Sigmoid colon (tissue), 4 donors: ENCODE measurements around the gene GP5.

ENCODE experiments used
- EP300 ChIP-seq, 4 donors: sonication (generic); formaldehyde crosslinking; IDR thresholded peaks; one replicate each; pipeline ENCODE4 v1.6.1; 2017; ENCODE audit warnings: antibody characterized with exemption in 4 of 4
- TF ChIP-seq, protein P1 (sequence below), 4 experiments: fragments of 450-650 bp in 3 of 4; fragments of 200-600 bp in 1 of 4; IDR thresholded peaks; one replicate each; pipeline ENCODE4 v1.5.1; 2016 to 2019; ENCODE audit warnings: antibody characterized with exemption in 4 of 4, mild to moderate bottlenecking in 3 of 4, moderate library complexity in 2 of 4

DNA sequence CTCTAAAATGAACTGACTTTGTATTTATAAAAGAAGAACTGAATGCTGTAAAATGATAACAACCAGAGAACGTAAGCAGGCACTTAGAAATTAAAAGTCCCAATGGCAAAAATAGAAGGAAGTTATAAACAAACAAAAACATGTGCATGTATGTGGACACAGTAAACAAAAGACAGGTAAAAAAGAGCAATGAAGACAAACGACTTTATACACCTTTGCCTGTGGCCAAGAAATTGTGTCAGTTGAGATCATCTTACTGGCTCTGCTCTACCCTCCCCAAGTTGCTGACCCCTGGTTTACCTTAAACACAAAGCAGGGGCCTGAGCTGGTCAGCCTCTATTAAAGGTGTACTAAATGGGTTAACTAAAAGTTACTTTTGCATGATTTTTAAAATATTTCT is 41.7 kb upstream of the GP5 start:
- TF ChIP-seq, protein P1, sequence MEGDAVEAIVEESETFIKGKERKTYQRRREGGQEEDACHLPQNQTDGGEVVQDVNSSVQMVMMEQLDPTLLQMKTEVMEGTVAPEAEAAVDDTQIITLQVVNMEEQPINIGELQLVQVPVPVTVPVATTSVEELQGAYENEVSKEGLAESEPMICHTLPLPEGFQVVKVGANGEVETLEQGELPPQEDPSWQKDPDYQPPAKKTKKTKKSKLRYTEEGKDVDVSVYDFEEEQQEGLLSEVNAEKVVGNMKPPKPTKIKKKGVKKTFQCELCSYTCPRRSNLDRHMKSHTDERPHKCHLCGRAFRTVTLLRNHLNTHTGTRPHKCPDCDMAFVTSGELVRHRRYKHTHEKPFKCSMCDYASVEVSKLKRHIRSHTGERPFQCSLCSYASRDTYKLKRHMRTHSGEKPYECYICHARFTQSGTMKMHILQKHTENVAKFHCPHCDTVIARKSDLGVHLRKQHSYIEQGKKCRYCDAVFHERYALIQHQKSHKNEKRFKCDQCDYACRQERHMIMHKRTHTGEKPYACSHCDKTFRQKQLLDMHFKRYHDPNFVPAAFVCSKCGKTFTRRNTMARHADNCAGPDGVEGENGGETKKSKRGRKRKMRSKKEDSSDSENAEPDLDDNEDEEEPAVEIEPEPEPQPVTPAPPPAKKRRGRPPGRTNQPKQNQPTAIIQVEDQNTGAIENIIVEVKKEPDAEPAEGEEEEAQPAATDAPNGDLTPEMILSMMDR (IDR thresholded peaks at IDR 0.05), result no peak
- TF ChIP-seq EP300 (IDR thresholded peaks at IDR 0.05), result no peak
